Tibial nerve (tissue), 3 donors: ENCODE data around the gene LRRC3C.

ENCODE experiments used
- CTCF ChIP-seq, 5 experiments: fragments of 200-600 bp in 3 of 5; fragments of 450-650 bp in 2 of 5; sonication (generic) in 3 of 5; IDR thresholded peaks; one replicate each; pipeline ENCODE4 v1.5.1; 2016 to 2019; ENCODE audit warnings: antibody characterized with exemption in 5 of 5, mild to moderate bottlenecking in 3 of 5, moderate library complexity in 2 of 5
- POLR2A ChIP-seq, 2 donors: fragments of 450-650 bp; IDR thresholded peaks; one replicate each; pipeline ENCODE4 v1.6.1; 2017; ENCODE audit warnings: antibody characterized with exemption in 2 of 2, mild to moderate bottlenecking in 2 of 2, moderate library complexity in 2 of 2

- TF ChIP-seq POLR2A (IDR thresholded peaks at IDR 0.05): no peak
- TF ChIP-seq CTCF (IDR thresholded peaks at IDR 0.05): no peak
These were observed 2.3 kb downstream of the LRRC3C start for GRCh38 chr17:39929646-39930407.
